K562 (cell line): ENCODE measurements around the gene CASD1. TPM values are rescaled to one million over a fixed set of nuclear protein-coding genes. Genes with fewer than 3 reads are reported as not detected.

Experiments used
- ATAC-seq: fragments of 200-7000 bp; cut with Tn5 transposase; 3 replicates; pipeline ENCODE4 v1.9.1; 2020; ENCODE audit warnings: moderate library complexity
- BruUV-seq: library from RNA; stranded (reverse); fragments of 400-500 nt; replicated peaks from 2 replicates; lab custom pipeline; 2021; lab: Mats Ljungman, UMichigan
- CTCF ChIA-PET: fragments of 300-600 bp; formaldehyde crosslinking; extraction: SDS; loops from one replicate; lab custom pipeline; 2021; ENCODE audit warnings: low intra/inter-chr PET ratio; lab: Yijun Ruan, JAX
- POLR2A ChIA-PET: fragments of 300-600, 350-650 bp; sonication (Branson Sonifier 250); formaldehyde crosslinking; extraction: SDS; loops from one replicate; lab custom pipeline; 2021; ENCODE audit warnings: antibody characterized with exemption, inconsistent platforms; lab: Yijun Ruan, JAX
- DNase-seq, 4 experiments: peaks; one replicate each; pipeline versions ENCODE4 v3.0.0 to v3.0.0-alpha.2; 2011 to 2018; ENCODE audit warnings: low spot score in 3 of 4, mixed read lengths in 3 of 4; ENCODE audit errors: extremely low read depth in 1 of 4
- FAIRE-seq: peaks from 2 replicates; lab custom pipeline; 2011; peaks lifted over from hg19 to GRCh38; lab: Jason Lieb, UNC
- H2AFZ ChIP-seq: 2 replicates; pipeline ENCODE4 v1.6.0; 2011; ENCODE audit warnings: low read depth, low read length, control low read depth, inconsistent platforms
- H3K27ac ChIP-seq: fragments of 200-600 bp; 3 replicates; pipeline ENCODE4 v1.8.0; 2011; ENCODE audit warnings: low read depth, mild to moderate bottlenecking, control low read depth, inconsistent platforms, low read length, moderate library complexity, mixed read lengths; ENCODE audit errors: extremely low read depth
- H3K27me3 ChIP-seq, 2 experiments: fragments of 300-600 bp in 1 of 2; 2 replicates in 1 of 2; 3 replicates in 1 of 2; pipeline versions ENCODE4 v1.6.0 to v1.8.0; 2011; ENCODE audit warnings: inconsistent platforms in 2 of 2, low read length in 2 of 2, mild to moderate bottlenecking in 1 of 2, mixed read lengths in 1 of 2, moderate library complexity in 1 of 2; ENCODE audit not compliant: control insufficient read depth in 2 of 2, insufficient read depth in 2 of 2
- H3K36me3 ChIP-seq: fragments of 300-600 bp; 3 replicates; pipeline ENCODE4 v1.8.0; 2011; ENCODE audit warnings: mild to moderate bottlenecking, low read length, inconsistent platforms; ENCODE audit not compliant: control insufficient read depth, insufficient read depth
- H3K4me1 ChIP-seq, 2 experiments: fragments of 200-600 bp in 1 of 2; replicated peaks in 1 of 2; 2 replicates in 1 of 2; 3 replicates in 1 of 2; pipeline versions ENCODE4 v1.5.1 to v1.8.0; 2011; ENCODE audit warnings: inconsistent platforms in 2 of 2, low read length in 2 of 2, mild to moderate bottlenecking in 1 of 2, mixed read lengths in 1 of 2, moderate library complexity in 1 of 2; ENCODE audit not compliant: control insufficient read depth in 2 of 2, insufficient read depth in 2 of 2
- H3K4me2 ChIP-seq: 2 replicates; pipeline ENCODE4 v1.6.1; 2011; ENCODE audit warnings: low read length, control low read depth, inconsistent platforms, mixed read lengths; ENCODE audit not compliant: insufficient read depth
- H3K4me3 ChIP-seq: fragments of 200-600 bp; sonication (generic), shearing (Covaris generic); 2 replicates; pipeline ENCODE4 v1.5.1; 2016; ENCODE audit warnings: control low read depth, inconsistent platforms
- H3K79me2 ChIP-seq: fragments of 200-600 bp; 3 replicates; pipeline ENCODE4 v1.8.0; 2011; ENCODE audit warnings: low read length, inconsistent platforms; ENCODE audit not compliant: control insufficient read depth, insufficient read depth
- H3K9ac ChIP-seq, 2 experiments: 2 replicates each; pipeline versions ENCODE4 v1.6.0 to v1.6.1; 2011; ENCODE audit warnings: low read depth in 2 of 2, low read length in 2 of 2, control low read depth in 1 of 2, inconsistent platforms in 1 of 2, mild to moderate bottlenecking in 1 of 2, mixed read lengths in 1 of 2; ENCODE audit not compliant: insufficient read depth in 1 of 2
- H3K9me1 ChIP-seq: one replicate; pipeline ENCODE4 v1.6.0; 2011; ENCODE audit warnings: inconsistent platforms, mild to moderate bottlenecking, low read length, moderate library complexity; ENCODE audit not compliant: control insufficient read depth, insufficient read depth
- H3K9me3 ChIP-seq: replicated peaks from 2 replicates; pipeline ENCODE4 v1.5.1; 2011; ENCODE audit warnings: low read depth, low read length, inconsistent platforms; ENCODE audit not compliant: control insufficient read depth, insufficient read depth
- H4K20me1 ChIP-seq: replicated peaks from 2 replicates; pipeline ENCODE4 v1.6.1; 2011; ENCODE audit warnings: low read length, inconsistent platforms, mixed read lengths; ENCODE audit not compliant: control insufficient read depth, insufficient read depth
- BRF1 ChIP-seq: IDR thresholded peaks from 3 replicates; pipeline ENCODE4 v1.6.1; 2011; ENCODE audit warnings: borderline replicate concordance, mild to moderate bottlenecking; ENCODE audit not compliant: insufficient read length; ENCODE audit errors: extremely low read depth
- CBFA2T2 ChIP-seq: fragments of 450-650 bp; conservative IDR thresholded peaks from 2 replicates; pipeline ENCODE4 v1.6.1; 2017; ENCODE audit warnings: mild to moderate bottlenecking
- E2F1 ChIP-seq: sonication (generic); formaldehyde crosslinking; IDR thresholded peaks from 2 replicates; pipeline ENCODE4 v1.8.1; 2023; ENCODE audit warnings: mild to moderate bottlenecking, missing genetic modification reagents, moderate library complexity
- HNRNPL ChIP-seq: fragments of 200-400 bp; formaldehyde crosslinking; IDR thresholded peaks from 2 replicates; pipeline ENCODE4 v1.6.1; 2017; ENCODE audit warnings: low read depth, mild to moderate bottlenecking, low read length
- STAT5B ChIP-seq: fragments of 250-450 bp; sonication (Bioruptor Pico); IDR thresholded peaks from 2 replicates; pipeline ENCODE4 v1.8.0; 2021; ENCODE audit warnings: mild to moderate bottlenecking, inconsistent platforms
- TBL1XR1 ChIP-seq, 2 experiments: IDR thresholded peaks; 2 replicates each; pipeline ENCODE4 v1.6.1; 2012; ENCODE audit warnings: improper control_type of control experiment in 2 of 2, low read length in 2 of 2, mild to moderate bottlenecking in 1 of 2
- ZNF23 ChIP-seq: fragments of 250-450 bp; sonication (Bioruptor Pico); IDR thresholded peaks from 2 replicates; pipeline ENCODE4 v1.4.0; 2020; ENCODE audit warnings: mild to moderate bottlenecking
- ZNF780A ChIP-seq: fragments of 250-450 bp; sonication (Bioruptor Pico); IDR thresholded peaks from 2 replicates; pipeline ENCODE4 v1.5.0; 2021; ENCODE audit warnings: mild to moderate bottlenecking
- in situ Hi-C: fragments of 300-500 bp; cut with MboI; formaldehyde crosslinking; loops from 4 replicates; pipeline ENCODE4 v1.15.0; 2018; ENCODE audit warnings: inconsistent platforms, mixed read lengths
- intact Hi-C: fragments of 100-400 bp; cut with micrococcal nuclease; formaldehyde crosslinking; loops from 2 replicates; pipeline ENCODE4 v1.14.2; 2022
- polyA plus RNA-seq, 8 experiments: library from polyadenylated mRNA; depleted of rRNA in 4 of 8; stranded (reverse) in 5 of 8; unstranded in 3 of 8; fragments of >200 nt; fragmentation: Nextera tagmentation in 2 of 8; fragmentation: Illumina TruSeq in 1 of 8; extraction: Ambion mirVana in 2 of 8; extraction: Trizol in 1 of 8; gene quantifications; 2 replicates each; pipeline versions ENCODE4 v1.2.1 to v1.2.3, GENCODE V29; 2011 to 2014; ENCODE audit warnings: inconsistent platforms in 1 of 8, missing spikeins in 1 of 8
- total RNA-seq, 7 experiments: library from RNA; depleted of rRNA in 6 of 7; stranded (reverse); fragments of >200 nt in 6 of 7; fragmentation: Illumina TruSeq in 2 of 7; extraction: Trizol in 2 of 7; gene quantifications; 2 replicates each; pipeline versions ENCODE4 v1.2.1 to v1.2.3, GENCODE V29; 2011 to 2021; ENCODE audit warnings: low replicate concordance in 1 of 7
- TF ChIP-seq, protein P1 (sequence below), 2 experiments: fragments of 450-650 bp; conservative IDR thresholded peaks; 2 replicates each; pipeline ENCODE4 v1.6.1; 2017; ENCODE audit warnings: mild to moderate bottlenecking in 2 of 2, moderate library complexity in 2 of 2
- TF ChIP-seq, protein P2 (sequence below): fragments of 250-450 bp; sonication (Bioruptor Pico); IDR thresholded peaks from 2 replicates; pipeline ENCODE4 v1.6.1; 2021; ENCODE audit warnings: mild to moderate bottlenecking
- TF ChIP-seq, protein P3 (sequence below): fragments of 450-650 bp; IDR thresholded peaks from 2 replicates; pipeline ENCODE4 v1.6.1; 2016; ENCODE audit warnings: missing biosample characterization, missing genetic modification characterization

The CASD1 gene
- total and polyA plus RNA-seq, 9 of the 15 experiments (the other 6 are each of a cell fraction or from before 2014, with no cell fraction given), result 1.2 to 8.2 (median 4.8) TPM

- no peaks in the 10 kb centered on the region for H3K27me3 ChIP-seq
- TF ChIP-seq E2F1 (no peak), HNRNPL (no peak), TBL1XR1 (IDR thresholded peaks at IDR 0.05; ENCODE audit: low read length in 2 of 2) (no peak), BRF1 (no peak), ZNF23 (CRISPR knock-in tag) (no peak), CBFA2T2 (no peak), ZNF780A (CRISPR knock-in tag) (no peak), STAT5B (CRISPR knock-in tag) (no peak)
- TF ChIP-seq, protein P1, sequence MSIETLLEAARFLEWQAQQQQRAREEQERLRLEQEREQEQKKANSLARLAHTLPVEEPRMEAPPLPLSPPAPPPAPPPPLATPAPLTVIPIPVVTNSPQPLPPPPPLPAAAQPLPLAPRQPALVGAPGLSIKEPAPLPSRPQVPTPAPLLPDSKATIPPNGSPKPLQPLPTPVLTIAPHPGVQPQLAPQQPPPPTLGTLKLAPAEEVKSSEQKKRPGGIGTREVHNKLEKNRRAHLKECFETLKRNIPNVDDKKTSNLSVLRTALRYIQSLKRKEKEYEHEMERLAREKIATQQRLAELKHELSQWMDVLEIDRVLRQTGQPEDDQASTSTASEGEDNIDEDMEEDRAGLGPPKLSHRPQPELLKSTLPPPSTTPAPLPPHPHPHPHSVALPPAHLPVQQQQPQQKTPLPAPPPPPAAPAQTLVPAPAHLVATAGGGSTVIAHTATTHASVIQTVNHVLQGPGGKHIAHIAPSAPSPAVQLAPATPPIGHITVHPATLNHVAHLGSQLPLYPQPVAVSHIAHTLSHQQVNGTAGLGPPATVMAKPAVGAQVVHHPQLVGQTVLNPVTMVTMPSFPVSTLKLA (conservative IDR thresholded peaks at IDR 0.05), result no peak
- TF ChIP-seq, protein P2, sequence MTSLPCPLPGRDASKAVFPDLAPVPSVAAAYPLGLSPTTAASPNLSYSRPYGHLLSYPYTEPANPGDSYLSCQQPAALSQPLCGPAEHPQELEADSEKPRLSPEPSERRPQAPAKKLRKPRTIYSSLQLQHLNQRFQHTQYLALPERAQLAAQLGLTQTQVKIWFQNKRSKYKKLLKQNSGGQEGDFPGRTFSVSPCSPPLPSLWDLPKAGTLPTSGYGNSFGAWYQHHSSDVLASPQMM (CRISPR knock-in tag), result no peak
- TF ChIP-seq, protein P3, sequence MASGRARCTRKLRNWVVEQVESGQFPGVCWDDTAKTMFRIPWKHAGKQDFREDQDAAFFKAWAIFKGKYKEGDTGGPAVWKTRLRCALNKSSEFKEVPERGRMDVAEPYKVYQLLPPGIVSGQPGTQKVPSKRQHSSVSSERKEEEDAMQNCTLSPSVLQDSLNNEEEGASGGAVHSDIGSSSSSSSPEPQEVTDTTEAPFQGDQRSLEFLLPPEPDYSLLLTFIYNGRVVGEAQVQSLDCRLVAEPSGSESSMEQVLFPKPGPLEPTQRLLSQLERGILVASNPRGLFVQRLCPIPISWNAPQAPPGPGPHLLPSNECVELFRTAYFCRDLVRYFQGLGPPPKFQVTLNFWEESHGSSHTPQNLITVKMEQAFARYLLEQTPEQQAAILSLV (tag), result no peak
- no peak for DNase-seq
- no peaks in the 10 kb centered on the region for H3K4me1 ChIP-seq
- no peaks in the 10 kb centered on the region for H3K79me2 ChIP-seq
- BruUV-seq, result no TSS peak
- no peak for FAIRE-seq
- H3K27ac ChIP-seq, result no peak overlapping the region
- H3K9me1 ChIP-seq, result no peaks in the 10 kb centered on the region
- no peak for ATAC-seq
- H3K4me2 ChIP-seq, result no peak overlapping the region
- H3K36me3 ChIP-seq, result no peaks in the 10 kb centered on the region
- H2AFZ ChIP-seq, result no peak overlapping the region
- intact Hi-C loops, result no loop called here
- H3K9me3 ChIP-seq, result no peaks in the 10 kb centered on the region
- POLR2A ChIA-PET, result no interaction called here
- H3K4me3 ChIP-seq, result no peak overlapping the region
- CTCF ChIA-PET, result no interaction called here
- H4K20me1 ChIP-seq, result no peaks in the 10 kb centered on the region
- in situ Hi-C loops, result no loop called here
- no peak overlapping the region for H3K9ac ChIP-seq
Observed at GRCh38 chr7:94557215-94557614, 47.6 kb downstream of the CASD1 start.
